MM.1S (cell line): ENCODE data around the gene SEMA3G.

Experiments
- EZH2 ChIP-seq: fragments of 300-600 bp; sonication (generic); optimal IDR thresholded peaks from 2 replicates; pipeline ENCODE3; 2017; ENCODE audit warnings: low read depth, mild to moderate bottlenecking, antibody characterized with exemption, low read length, mixed read lengths
- EZH2phosphoT487 ChIP-seq: fragments of 300-600 bp; sonication (generic); IDR thresholded peaks from 2 replicates; pipeline ENCODE4 v1.6.1; 2018; ENCODE audit warnings: antibody characterized with exemption, low read length
- TF ChIP-seq, protein P1 (sequence below): fragments of 300-600 bp; sonication (generic); IDR thresholded peaks from 2 replicates; pipeline ENCODE4 v1.5.1; 2016; ENCODE audit warnings: antibody characterized with exemption, low read length, mixed read lengths

- TF ChIP-seq, protein P1, sequence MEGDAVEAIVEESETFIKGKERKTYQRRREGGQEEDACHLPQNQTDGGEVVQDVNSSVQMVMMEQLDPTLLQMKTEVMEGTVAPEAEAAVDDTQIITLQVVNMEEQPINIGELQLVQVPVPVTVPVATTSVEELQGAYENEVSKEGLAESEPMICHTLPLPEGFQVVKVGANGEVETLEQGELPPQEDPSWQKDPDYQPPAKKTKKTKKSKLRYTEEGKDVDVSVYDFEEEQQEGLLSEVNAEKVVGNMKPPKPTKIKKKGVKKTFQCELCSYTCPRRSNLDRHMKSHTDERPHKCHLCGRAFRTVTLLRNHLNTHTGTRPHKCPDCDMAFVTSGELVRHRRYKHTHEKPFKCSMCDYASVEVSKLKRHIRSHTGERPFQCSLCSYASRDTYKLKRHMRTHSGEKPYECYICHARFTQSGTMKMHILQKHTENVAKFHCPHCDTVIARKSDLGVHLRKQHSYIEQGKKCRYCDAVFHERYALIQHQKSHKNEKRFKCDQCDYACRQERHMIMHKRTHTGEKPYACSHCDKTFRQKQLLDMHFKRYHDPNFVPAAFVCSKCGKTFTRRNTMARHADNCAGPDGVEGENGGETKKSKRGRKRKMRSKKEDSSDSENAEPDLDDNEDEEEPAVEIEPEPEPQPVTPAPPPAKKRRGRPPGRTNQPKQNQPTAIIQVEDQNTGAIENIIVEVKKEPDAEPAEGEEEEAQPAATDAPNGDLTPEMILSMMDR = no peak
- TF ChIP-seq EZH2phosphoT487 (no peak), EZH2 (no peak)
These were observed 52.5 kb downstream of the SEMA3G start for GRCh38 chr3:52392216-52392930.
